Measurements from ENCODE around the gene PUM1.
"Not testable (repeated sequence)": the region's sequence is repeated elsewhere in the genome, so short reads cannot be mapped to it uniquely, and the experiment has no call there.

Gene PUM1

GRCh38 chr1:30968220-30968971, 97.1 kb downstream of the PUM1 start:
- no peak for DNase-seq (ENCODE audit: low read depth in 2 of 2, low spot score in 1 of 2)

- no peak for DNase-seq (ENCODE audit: low read depth in 2 of 2, low spot score in 1 of 2)
Observed at GRCh38 chr1:30966690-30967369, 98.7 kb downstream of the PUM1 start.

- no peak for DNase-seq (ENCODE audit: low read depth in 2 of 2, low spot score in 1 of 2)
Observed at GRCh38 chr1:30965924-30966599, 99.5 kb downstream of the PUM1 start.

GRCh38 chr1:30964706-30965105, 100.8 kb downstream of the PUM1 start:
- no peak for DNase-seq (ENCODE audit: low read depth in 2 of 2, low spot score in 1 of 2)

- DNase-seq (ENCODE audit: low read depth in 2 of 2, low spot score in 1 of 2): no peak
Observed at GRCh38 chr1:30962609-30963508, 102.7 kb downstream of the PUM1 start.

GRCh38 chr1:30957560-30958222, 107.8 kb downstream of the PUM1 start:
- DNase-seq (ENCODE audit: low read depth in 2 of 2, low spot score in 1 of 2): no peak

GRCh38 chr1:30955448-30956015, 110.0 kb downstream of the PUM1 start:
- DNase-seq (ENCODE audit: low read depth in 2 of 2, low spot score in 1 of 2): no peak

- DNase-seq (ENCODE audit: low read depth in 2 of 2, low spot score in 1 of 2): no peak
Observed at GRCh38 chr1:30953685-30954084, 111.8 kb downstream of the PUM1 start.

GRCh38 chr1:30952098-30952497, 113.4 kb downstream of the PUM1 start:
- no peak for DNase-seq (ENCODE audit: low read depth in 2 of 2, low spot score in 1 of 2)

- DNase-seq (ENCODE audit: low read depth in 2 of 2, low spot score in 1 of 2): no peak
Observed at GRCh38 chr1:30950700-30951099, 114.8 kb downstream of the PUM1 start.

GRCh38 chr1:30950053-30950452, 115.5 kb downstream of the PUM1 start:
- DNase-seq (ENCODE audit: low read depth in 2 of 2, low spot score in 1 of 2): no peak

- DNase-seq (ENCODE audit: low read depth in 2 of 2, low spot score in 1 of 2): not testable (repeated sequence)
Observed at GRCh38 chr1:30949487-30949838, 116.1 kb downstream of the PUM1 start.

- not testable (repeated sequence) for DNase-seq (ENCODE audit: low read depth in 2 of 2, low spot score in 1 of 2)
Observed at GRCh38 chr1:30948813-30949486, 116.6 kb downstream of the PUM1 start.

- no peak for DNase-seq (ENCODE audit: low read depth in 2 of 2, low spot score in 1 of 2)
Observed at GRCh38 chr1:30948278-30948677, 117.2 kb downstream of the PUM1 start.

GRCh38 chr1:30947212-30947611, 118.3 kb downstream of the PUM1 start:
- no peak for DNase-seq (ENCODE audit: low read depth in 2 of 2, low spot score in 1 of 2)

GRCh38 chr1:30942326-30942963, 123.1 kb downstream of the PUM1 start:
- no peak for DNase-seq (ENCODE audit: low read depth in 2 of 2, low spot score in 1 of 2)

- no peak for DNase-seq (ENCODE audit: low read depth in 2 of 2, low spot score in 1 of 2)
Observed at GRCh38 chr1:30940541-30940940, 125.0 kb downstream of the PUM1 start.

- DNase-seq (ENCODE audit: low read depth in 2 of 2, low spot score in 1 of 2): no peak
Observed at GRCh38 chr1:30936541-30937171, 128.9 kb downstream of the PUM1 start.

GRCh38 chr1:30935758-30936157, 129.8 kb downstream of the PUM1 start:
- DNase-seq (ENCODE audit: low read depth in 2 of 2, low spot score in 1 of 2): not testable (repeated sequence)
